Posterior vena cava (tissue), 2 donors: Measurements from ENCODE around the gene EPM2A. TPM values are rescaled to one million over a fixed set of nuclear protein-coding genes. Genes with fewer than 3 reads are reported as not detected.
"Not testable (repeated sequence)": the region's sequence is repeated elsewhere in the genome, so short reads cannot be mapped to it uniquely, and the experiment has no call there.

Experiments
- DNase-seq: peaks from one replicate; pipeline ENCODE4 v3.0.0-alpha.2; 2020; ENCODE audit warnings: low spot score
- intact Hi-C, 2 donors: fragments of 100-400 bp; cut with DNase I; formaldehyde crosslinking; loops; one replicate each; pipeline versions ENCODE4 v1.14.1 to v1.14.2; 2022 to 2023
- long read RNA-seq, 2 donors: library from polyadenylated mRNA; unstranded; transcript quantifications; one replicate each; pipeline ENCODE4 v2.0.0, GENCODE V29; 2020 to 2021
- total RNA-seq, 2 donors: library from RNA; stranded (reverse); fragmentation: NEBNext Ultra II Directional; extraction: Animal tissue kit (Norgen Biotek cat#: 25700); gene quantifications; one replicate each; pipeline ENCODE4 v1.2.1, GENCODE V29; 2021
- donor health status: DM: yes; HTN: yes; CAD: no.
- donor health status: DM: yes; HTN: yes; CAD: no.

Gene EPM2A
- 10 to 100 TPM; 24.4 to 24.5 TPM for total RNA-seq
- long read RNA-seq, donor 1, full-length matches to known transcripts, result 8 of 12 reads
- long read RNA-seq, donor 1, partial matches to known transcripts, result 1 of 12 reads
- long read RNA-seq, donor 1, other reads (novel, unspliced or antisense), result 3 of 12 reads
- long read RNA-seq, donor 2, full-length matches to known transcripts, result 1 of 5 reads
- long read RNA-seq, donor 2, partial matches to known transcripts, result 2 of 5 reads
- long read RNA-seq, donor 2, other reads (novel, unspliced or antisense), result 2 of 5 reads

GRCh38 chr6:145735356-145736165 is at the start of gene EPM2A:
Gene EPM2A, minus strand, starts transcription at chr6:145735520. Its CDS starts 22 bp downstream, at chr6:145735498.
- intact Hi-C loops, result loop anchor here (2.0 to 10.0 kb wide), 2 partner anchors 79 kb away; partner anchors contain the start of gene FBXO30 (in 2 of the 2)
- peak; percentile 95 for DNase-seq

DNA sequence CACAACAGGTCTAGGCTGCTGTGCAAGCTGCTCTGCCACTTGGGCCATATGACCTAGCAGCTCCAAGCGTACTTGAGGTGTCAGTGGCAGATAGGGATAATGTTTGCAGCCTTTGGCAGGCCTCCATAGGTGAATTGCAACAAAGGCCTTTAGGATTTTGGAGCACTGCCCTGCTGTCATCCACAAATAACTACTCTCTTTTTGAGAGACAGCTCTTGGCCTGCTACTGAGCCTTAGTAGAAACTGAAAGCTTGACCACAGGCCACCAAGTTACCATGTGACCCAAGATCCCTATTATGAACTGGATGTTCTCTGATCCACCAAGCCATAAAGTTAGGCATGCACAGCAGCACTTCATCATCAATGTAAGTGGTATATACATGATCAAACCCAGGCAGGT is 49.4 kb upstream of the EPM2A start:
- intact Hi-C loops, result no loop called here
- DNase-seq, result no peak

- no peak for DNase-seq
- intact Hi-C loops, result no loop called here
Observed at GRCh38 chr6:145783796-145784195, 48.5 kb upstream of the EPM2A start.

DNA sequence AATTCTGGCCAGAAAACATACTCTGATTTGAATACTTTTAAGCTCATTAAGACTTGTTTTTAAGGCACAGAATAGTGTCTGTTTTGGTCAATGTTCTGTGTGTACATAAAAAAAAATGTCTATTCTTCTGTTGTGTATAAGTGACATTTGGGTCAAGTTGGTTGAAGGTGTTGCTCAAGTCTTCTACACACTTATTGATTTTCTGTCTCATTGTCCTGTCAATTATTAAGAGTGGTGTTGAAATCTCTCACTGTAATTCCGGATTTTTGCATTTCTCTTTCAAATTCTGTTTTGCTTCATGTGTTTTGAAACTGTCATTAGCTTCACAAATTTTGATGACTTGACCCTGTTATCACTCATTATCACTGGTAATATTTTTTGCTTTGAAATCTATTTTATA is 37.5 kb upstream of the EPM2A start:
- DNase-seq, result no peak
- intact Hi-C loops, result no loop called here

DNA sequence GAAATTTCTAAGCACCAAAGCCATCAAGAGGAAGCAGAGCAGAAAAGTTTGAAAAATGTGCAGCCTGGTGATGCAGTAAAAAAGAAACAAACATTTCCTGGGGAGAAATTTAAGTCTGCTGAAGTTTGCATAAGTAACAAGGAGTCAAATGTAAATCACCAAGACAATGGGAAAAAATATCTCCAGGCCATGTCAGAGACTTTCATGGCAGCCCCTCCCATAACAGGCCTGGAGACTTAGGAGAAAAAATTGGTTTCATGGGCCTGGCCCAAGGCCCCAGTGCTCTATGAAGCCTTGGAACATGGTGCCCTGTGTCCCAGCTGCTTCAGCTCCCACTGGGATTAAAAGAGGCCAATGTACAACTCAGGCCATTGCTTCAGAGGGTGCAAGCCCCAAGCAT is 30.1 kb upstream of the EPM2A start:
- intact Hi-C loops, result no loop called here
- DNase-seq, result no peak

GRCh38 chr6:145763742-145764141 is 28.4 kb upstream of the EPM2A start:
- no peak for DNase-seq
- intact Hi-C loops, result no loop called here

DNA sequence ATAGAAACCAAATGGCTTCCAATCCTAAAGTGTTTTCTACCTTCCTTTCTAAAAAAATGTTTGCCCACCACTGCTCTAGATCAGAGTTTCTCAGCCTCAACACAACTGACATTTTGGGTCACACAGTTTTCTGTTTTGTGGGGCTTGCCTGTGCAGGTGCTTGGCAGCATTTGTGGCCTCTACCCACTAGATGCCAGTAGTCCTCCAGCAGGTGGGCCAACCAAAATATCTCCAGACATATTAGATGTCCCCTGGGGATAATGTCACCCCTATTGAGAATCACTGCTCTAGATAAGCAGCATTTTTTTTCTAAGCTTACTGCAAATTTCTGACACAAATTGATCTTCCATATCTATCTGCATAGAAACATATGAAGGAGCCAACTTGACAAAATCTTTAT is 26.3 kb upstream of the EPM2A start:
- DNase-seq, result no peak
- intact Hi-C loops, result no loop called here

- DNase-seq, result no peak
- intact Hi-C loops, result no loop called here
Observed at GRCh38 chr6:145758113-145758512, 22.8 kb upstream of the EPM2A start.

DNA sequence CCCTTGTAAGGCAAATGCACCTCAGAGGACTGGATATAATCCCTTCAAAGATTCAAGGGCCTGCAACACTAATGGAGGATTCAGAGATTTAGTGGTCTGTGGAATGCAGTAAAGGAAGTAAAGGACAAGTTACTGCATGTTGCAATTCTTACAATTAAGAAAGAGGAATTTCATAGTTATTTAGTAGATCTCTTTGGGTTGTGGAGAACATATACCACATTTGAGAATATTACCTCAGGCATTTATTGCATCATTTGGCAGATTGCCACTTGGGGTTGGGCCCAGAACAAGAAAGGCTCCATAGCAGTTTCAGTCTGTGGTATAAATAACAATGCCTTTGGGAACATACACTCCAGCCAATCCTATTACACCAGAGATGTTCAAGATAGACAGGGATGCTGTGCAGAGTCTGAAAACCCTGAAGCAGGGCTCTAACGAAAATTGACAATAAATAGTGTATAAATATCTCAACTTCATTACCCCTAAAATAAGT is 20.9 kb upstream of the EPM2A start:
- intact Hi-C loops, result no loop called here
- no peak for DNase-seq

DNA sequence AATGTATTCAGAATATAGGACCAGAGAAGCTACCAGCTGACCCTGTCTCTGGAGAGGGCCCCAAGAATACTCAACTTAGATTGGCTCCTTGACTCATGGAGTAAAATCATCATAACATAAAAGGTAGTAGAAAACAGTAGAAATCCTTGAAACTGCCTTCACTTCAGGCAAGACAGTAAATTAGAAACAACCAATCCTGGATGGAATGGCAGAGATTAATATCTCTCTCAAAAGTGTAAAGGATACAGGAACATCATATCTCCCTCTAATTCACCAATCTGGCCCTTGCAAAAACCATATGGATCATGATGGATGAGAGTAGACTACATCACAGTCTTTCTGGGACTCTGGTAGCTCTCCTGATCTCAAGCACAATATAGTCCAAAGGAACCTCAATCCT is 20.4 kb upstream of the EPM2A start:
- intact Hi-C loops, result no loop called here
- DNase-seq, result no peak

- no peak for DNase-seq
- intact Hi-C loops, result no loop called here
Observed at GRCh38 chr6:145752638-145753037, 17.3 kb upstream of the EPM2A start.

DNA sequence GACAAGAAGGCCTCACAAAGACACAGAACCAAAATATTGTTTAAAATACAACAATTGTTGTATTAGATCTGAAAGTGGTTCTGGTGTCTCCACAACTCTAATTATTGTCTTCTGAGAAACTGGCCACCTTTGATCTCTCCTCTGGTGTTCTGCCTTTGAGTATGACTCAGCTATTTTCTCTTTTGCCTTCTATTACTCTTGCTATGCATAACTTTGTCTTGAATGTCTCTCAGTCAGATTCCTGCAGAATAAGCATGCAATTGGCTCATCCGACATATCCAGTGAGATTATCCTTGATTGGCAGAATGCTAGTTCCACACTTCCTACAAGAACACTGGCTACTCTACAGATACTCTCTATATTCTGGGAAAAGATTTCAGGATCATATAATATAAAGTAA is 14.3 kb upstream of the EPM2A start:
- intact Hi-C loops, result no loop called here
- DNase-seq, result no peak

GRCh38 chr6:145745861-145746260 is 10.5 kb upstream of the EPM2A start:
- intact Hi-C loops, result no loop called here
- DNase-seq, result no peak

DNA sequence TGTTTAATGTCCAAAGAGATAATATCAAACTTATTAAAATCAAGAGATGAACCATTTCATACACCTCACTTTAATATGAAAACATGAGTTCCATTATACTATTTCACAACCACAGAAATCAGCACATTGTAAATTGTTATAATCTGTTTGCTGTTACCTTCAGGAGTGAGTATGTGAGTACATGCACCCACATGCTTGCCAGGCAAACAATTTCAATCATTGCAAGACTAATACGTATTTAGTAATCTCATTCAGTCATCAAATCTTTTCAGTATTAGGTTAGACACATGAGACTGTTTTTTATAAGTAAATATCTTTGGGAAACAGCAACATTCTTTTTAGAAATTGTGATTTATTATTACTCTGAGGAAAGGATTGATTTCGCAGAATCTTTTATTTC is 9.3 kb upstream of the EPM2A start:
- DNase-seq, result no peak
- intact Hi-C loops, result no loop called here

GRCh38 chr6:145743332-145743731 is 8.0 kb upstream of the EPM2A start:
- no peak for DNase-seq
- intact Hi-C loops, result no loop called here

DNA sequence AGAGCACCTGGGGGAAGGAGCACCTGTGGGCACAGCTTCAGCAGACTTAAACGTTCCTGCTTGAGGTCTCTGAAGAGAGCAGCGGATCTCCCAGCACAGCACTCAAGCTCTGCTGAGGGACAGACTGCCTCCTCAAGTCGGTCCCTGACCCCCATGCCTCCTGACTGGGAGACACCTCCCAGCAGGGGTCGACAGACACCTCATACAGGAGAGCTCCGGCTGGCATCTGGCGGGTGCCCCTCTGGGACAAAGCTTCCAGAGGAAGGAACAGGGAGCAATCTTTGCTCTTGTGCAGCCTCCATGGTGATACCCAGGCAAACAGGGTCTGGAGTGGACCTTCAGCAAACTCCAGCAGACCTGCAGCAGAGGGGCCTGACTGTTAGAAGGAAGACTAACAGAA is 7.2 kb upstream of the EPM2A start:
- not testable (repeated sequence) for DNase-seq

GRCh38 chr6:145739685-145740084 is 4.4 kb upstream of the EPM2A start:
- intact Hi-C loops, result loop anchor here in 1 of 2 donors (10.0 kb wide), 1 partner anchor 75 kb away; the partner anchor contains the start of gene FBXO30

More for the DNA sequence above, 7.2 kb upstream of the EPM2A start:
- intact Hi-C loops, result not testable (repeated sequence)

DNA sequence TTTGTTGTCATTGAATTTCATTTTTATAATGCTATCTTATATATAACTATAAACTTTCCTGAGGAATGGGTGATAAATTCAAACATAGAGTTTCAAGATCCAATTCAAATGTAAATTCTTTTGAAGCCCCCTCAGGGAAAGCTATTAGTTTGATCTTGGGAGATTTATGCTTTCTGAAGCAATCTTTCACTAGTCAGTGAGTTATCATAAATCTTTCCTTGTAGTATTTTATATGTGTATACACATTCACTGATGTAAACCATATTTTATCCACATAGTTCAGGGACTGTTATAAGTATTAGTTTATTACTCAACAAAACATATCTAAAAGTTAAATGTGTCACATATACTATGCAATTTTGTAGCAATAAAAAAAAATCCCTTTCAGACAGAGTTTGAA is 2.9 kb upstream of the EPM2A start:
- no peak for DNase-seq
- intact Hi-C loops, result loop anchor here in 1 of 2 donors (10.0 kb wide), 1 partner anchor 77 kb away; the partner anchor contains the start of gene FBXO30

More at GRCh38 chr6:145739685-145740084, 4.4 kb upstream of the EPM2A start:
- DNase-seq, result not testable (repeated sequence)

DNA sequence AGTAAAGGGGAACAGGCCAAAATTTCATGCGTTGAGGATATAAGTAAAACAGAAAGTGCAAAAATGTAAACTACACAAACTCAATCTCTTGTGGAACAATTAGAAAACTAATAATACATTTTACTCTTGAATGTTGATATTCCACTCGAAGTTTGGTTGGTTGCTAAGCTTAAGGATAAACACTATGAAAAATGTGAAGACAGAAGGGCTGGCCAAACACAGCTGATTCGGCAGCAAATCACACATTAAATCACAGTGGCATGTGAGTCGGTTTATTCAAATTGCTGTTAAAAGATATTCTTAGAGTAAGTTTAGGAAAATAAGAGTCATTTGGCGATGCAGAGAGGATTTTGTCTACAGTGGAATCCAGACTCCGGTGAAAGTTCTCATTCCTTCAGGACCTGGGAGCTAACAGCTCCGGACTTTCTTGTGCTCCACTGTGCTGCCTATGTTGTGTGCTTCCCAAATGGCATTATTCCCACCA is 1.4 kb upstream of the EPM2A start:
- no peak for DNase-seq
- intact Hi-C loops, result loop anchor here (2.0 to 10.0 kb wide), 2 partner anchors 78 kb away; partner anchors contain the start of gene FBXO30 (in 2 of the 2)
